Panc1 (cell line): ENCODE results near the gene C14orf93.

Experiments
- TCF7L2 ChIP-seq: IDR thresholded peaks from 2 replicates; pipeline ENCODE4 v1.6.1; 2011; ENCODE audit warnings: mild to moderate bottlenecking, low read depth, low read length, inconsistent platforms
- TF ChIP-seq, protein P1 (sequence below): fragments of 450-650 bp; IDR thresholded peaks from 2 replicates; pipeline ENCODE4 v1.5.1; 2017; ENCODE audit warnings: mild to moderate bottlenecking

DNA sequence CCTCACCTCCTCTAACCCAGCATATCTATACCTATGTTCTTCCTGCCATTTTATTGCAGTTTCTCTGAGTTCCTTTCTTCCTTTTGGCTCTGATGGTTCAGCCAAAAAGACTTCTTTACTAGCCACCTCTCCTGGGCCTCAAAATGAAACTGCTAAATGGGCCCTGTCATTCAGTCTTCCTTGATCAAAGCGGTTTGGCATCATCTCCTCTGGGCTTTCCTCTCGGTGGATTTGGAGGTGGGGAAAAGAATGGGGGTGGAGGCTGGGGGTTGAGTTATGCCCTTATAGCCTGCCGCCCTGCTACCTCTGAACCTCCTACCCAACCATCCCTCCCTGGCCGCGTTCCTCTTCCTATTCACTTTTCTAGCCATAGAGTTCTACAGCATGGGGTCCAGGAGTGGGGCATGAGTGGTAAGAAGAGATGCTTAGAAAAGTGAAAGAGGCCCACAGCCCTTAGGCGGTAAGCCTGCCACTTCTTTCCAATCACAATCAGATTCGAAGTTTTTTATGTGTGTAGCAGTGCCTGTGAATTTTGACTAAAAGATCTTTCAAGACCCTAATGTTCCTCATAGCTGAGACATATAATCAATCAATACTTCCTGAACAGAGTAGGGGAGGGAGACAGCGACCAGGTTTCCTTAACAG, 30.1 kb downstream of the C14orf93 start:
- TF ChIP-seq, protein P1, sequence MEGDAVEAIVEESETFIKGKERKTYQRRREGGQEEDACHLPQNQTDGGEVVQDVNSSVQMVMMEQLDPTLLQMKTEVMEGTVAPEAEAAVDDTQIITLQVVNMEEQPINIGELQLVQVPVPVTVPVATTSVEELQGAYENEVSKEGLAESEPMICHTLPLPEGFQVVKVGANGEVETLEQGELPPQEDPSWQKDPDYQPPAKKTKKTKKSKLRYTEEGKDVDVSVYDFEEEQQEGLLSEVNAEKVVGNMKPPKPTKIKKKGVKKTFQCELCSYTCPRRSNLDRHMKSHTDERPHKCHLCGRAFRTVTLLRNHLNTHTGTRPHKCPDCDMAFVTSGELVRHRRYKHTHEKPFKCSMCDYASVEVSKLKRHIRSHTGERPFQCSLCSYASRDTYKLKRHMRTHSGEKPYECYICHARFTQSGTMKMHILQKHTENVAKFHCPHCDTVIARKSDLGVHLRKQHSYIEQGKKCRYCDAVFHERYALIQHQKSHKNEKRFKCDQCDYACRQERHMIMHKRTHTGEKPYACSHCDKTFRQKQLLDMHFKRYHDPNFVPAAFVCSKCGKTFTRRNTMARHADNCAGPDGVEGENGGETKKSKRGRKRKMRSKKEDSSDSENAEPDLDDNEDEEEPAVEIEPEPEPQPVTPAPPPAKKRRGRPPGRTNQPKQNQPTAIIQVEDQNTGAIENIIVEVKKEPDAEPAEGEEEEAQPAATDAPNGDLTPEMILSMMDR: no peak
- no peak for TF ChIP-seq TCF7L2
